Hematopoietic multipotent progenitor cell treated with erythropoietin and hydrocortisone succinate and interleukin-3 and kit ligand, for 15 days (in vitro differentiated cells): ENCODE measurements around the gene HYOU1.
"Not testable (repeated sequence)": the region's sequence is repeated elsewhere in the genome, so short reads cannot be mapped to it uniquely, and the experiment has no call there.

Source experiments
- DNase-seq: peaks from one replicate; pipeline ENCODE4 v3.0.0-alpha.2; 2015; ENCODE audit warnings: low spot score

Gene HYOU1, protein sequence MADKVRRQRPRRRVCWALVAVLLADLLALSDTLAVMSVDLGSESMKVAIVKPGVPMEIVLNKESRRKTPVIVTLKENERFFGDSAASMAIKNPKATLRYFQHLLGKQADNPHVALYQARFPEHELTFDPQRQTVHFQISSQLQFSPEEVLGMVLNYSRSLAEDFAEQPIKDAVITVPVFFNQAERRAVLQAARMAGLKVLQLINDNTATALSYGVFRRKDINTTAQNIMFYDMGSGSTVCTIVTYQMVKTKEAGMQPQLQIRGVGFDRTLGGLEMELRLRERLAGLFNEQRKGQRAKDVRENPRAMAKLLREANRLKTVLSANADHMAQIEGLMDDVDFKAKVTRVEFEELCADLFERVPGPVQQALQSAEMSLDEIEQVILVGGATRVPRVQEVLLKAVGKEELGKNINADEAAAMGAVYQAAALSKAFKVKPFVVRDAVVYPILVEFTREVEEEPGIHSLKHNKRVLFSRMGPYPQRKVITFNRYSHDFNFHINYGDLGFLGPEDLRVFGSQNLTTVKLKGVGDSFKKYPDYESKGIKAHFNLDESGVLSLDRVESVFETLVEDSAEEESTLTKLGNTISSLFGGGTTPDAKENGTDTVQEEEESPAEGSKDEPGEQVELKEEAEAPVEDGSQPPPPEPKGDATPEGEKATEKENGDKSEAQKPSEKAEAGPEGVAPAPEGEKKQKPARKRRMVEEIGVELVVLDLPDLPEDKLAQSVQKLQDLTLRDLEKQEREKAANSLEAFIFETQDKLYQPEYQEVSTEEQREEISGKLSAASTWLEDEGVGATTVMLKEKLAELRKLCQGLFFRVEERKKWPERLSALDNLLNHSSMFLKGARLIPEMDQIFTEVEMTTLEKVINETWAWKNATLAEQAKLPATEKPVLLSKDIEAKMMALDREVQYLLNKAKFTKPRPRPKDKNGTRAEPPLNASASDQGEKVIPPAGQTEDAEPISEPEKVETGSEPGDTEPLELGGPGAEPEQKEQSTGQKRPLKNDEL

GRCh38 chr11:119057000-119057769 is at the start of gene HYOU1:
Gene HYOU1 (minus strand): TSS chr11:119057205. CDS start chr11:119056160, 1,045 bp downstream.
- peak; percentile 98 for DNase-seq

GRCh38 chr11:119103793-119104192 is 46.8 kb upstream of the HYOU1 start:
- no peak for DNase-seq

GRCh38 chr11:119103161-119103664 is 46.2 kb upstream of the HYOU1 start:
- DNase-seq, result not testable (repeated sequence)

DNA sequence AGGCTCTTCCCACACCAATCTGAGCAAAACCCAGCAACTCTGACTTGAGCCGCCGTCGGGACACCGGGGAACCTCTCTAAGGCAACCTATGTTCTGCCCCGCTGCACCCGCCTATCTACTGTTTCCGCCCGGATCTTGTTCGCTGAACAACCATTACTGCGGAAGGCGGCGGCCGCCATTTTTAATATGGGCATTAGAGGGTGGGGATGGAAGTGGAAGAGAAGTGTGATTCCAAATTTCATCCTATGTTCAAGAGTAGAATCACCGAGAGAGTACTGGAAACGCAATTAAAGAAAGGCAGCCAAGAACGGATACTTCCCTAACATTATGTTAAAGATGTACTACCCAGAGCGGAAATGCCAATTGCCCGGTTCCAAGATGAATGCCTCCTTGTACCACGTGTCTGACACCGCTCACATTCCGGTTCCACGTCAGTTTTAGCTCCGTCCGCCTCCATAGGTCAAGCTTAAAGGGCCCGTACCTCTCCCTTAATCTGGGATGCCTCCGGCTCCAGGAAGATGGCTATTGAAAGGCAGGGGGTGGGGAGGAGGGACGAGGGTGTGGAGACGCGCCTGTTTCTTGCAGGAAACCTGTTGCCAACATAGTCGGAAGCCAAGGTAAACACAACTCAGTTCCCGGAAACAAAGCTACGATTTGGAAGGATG is 44.9 kb upstream of the HYOU1 start, which contains the start of gene DPAGT1:
Gene DPAGT1, minus strand, starts transcription at position 95 of the 665 bp plus-strand sequence. CDS start 198 bp downstream, outside the sequence.
- peak; percentile 92 for DNase-seq

- no peak for DNase-seq
Observed at GRCh38 chr11:119100994-119101758, 44.2 kb upstream of the HYOU1 start.

DNA sequence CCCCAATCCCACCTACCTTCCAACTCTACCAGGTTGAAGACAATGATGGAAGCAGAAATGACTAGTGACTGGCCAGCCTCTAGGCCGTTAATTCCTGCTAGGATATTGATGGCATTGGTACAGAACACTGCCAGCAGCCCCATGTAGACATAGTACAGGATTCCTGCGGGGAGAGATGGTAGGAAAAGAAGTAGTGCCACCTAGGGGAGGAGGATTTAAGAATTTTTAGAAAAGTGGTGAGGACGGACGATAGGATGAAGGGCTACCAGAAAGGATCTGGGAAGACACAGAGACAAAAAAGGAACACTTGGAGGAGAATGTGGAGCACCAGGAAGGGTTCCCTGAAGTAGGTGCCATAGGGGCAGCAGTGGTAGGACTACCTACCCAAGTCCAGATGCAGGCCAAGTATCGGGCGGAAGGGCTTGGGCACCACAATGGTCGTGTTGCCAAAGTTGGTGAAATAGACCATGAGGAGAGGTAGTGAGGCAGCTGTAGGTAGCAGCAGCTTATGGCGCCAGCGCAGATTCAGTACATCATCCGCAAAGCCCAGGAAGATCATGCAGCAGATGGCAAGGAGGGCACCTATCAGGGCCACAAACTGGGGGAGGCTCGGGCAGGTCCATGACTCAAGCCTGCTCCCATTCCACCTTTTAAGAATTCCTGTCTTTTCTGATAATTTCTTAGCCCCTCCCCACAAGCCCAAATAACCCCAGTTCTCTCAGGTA is 43.4 kb upstream of the HYOU1 start:
- peak; percentile 62 for DNase-seq

DNA sequence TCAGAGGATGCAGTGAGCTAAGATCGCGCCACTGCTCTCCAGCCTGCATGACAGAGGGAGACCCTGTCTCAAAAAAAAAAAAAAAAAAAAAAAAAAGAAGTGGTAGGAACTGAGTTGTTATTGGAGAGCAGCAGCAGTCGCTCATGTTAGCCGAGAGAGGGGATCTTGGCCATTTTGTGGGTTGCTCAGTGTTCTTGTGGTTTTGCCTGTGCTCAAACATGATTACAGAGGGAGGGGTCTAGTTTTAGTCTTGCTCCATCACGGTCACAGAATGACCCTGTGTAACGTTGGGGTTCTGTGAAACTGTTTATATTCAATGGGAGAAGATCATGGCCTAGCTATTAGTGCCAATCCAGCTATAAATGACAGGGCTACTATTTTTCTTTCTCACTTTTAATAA is 42.7 kb upstream of the HYOU1 start:
- no peak for DNase-seq

- DNase-seq, result peak; percentile 99
Observed at GRCh38 chr11:119095066-119095880, 38.3 kb upstream of the HYOU1 start.

DNA sequence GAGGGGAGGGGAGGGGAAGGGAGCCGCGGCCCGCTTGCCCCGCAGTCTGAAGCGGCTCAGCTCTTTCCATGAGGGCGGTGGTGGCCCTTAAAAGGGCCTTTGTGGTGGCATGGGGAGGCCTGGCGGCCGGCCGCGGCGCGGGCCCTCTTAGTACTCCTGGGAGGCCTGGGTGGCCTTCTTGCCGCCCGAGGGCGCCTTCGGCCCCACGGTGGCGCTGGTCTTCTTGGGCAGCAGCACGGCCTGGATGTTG is 37.7 kb upstream of the HYOU1 start:
- DNase-seq, result peak; percentile 84

- peak; percentile 76 for DNase-seq
Observed at GRCh38 chr11:119093942-119094815, 37.2 kb upstream of the HYOU1 start.

- DNase-seq, result no peak
Observed at GRCh38 chr11:119092880-119093842, 36.2 kb upstream of the HYOU1 start.

DNA sequence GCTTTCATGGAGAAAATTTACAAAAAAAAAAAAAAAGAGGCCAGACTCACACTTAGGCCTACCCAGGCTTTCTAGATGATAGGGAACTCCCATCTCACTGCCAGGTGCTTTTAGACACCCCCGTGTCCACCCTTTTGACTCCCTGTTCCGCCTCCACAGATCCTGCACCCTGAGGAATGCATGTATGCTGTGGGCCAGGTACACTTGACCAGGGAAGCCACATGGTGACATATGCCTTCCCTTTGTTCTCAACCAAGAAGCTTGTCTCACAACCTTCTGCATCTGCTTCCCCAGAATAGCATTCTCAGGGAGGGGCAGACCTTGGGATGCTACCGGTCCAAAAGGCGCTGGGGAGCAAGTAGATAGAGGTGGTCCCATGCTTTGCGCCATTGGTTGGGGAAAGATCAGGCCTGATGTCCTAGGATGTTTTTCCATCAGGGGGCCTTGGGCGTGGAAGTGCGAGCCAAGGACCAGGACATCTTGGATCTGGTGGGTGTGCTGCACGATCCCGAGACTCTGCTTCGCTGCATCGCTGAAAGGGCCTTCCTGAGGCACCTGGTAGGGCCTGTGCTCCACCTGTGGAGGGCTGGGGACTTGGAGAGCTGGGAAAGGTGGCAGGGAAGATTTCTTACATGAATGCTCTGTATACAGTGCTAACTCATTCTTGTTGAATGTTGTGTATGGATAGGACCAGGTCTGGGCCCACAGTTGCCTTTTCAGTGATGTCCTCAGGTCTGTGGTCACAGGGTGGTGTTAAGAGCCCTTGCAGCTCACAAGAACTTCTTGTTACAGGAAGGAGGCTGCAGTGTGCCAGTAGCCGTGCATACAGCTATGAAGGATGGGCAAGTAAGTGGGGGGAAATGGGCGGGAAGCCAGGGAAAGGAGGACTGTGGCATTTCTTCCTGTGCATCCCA is 35.2 kb upstream of the HYOU1 start:
- DNase-seq, result peak; percentile 56

GRCh38 chr11:119091178-119091577 is 34.2 kb upstream of the HYOU1 start:
- DNase-seq, result peak; percentile 50

- peak; percentile 60 for DNase-seq
Observed at GRCh38 chr11:119089319-119089718, 32.3 kb upstream of the HYOU1 start.

DNA sequence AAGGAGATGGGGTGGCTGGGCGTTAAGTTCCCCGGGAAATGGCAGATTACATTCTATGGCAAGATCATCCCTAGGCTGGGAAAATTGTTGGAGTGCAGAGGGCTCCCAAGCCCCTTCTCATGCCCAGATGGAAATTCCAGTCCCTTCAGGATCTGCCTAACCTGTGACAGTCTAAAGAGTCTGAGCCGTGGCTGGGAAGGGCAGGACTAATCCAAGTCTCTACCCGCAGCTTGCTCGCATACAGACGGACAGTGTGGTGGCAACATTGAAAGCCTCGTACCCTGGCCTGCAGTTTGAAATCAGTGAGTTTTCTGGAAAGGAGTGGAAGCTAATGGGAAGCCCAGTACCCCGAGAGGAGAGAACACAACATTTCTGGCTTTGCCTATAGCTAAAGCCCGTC is 31.4 kb upstream of the HYOU1 start:
- DNase-seq, result peak; percentile 50
